WTC11 (cell line): Measurements from ENCODE around the gene SLC2A1. TPM values are rescaled to one million over a fixed set of nuclear protein-coding genes. Genes with fewer than 3 reads are reported as not detected.
A peak's percentile ranks its signal among the peaks of the same experiment; 100 is the strongest.

Experiments used
- ATAC-seq: fragments of 200-7000 bp; cut with Tn5 transposase; 2 replicates; pipeline ENCODE4 v1.10.0; 2021; ENCODE audit warnings: mild to moderate bottlenecking, moderate library complexity
- CTCF ChIA-PET: fragments of 300-600 bp; sonication (Branson Sonifier 250); formaldehyde crosslinking; loops from one replicate; lab custom pipeline; 2021; ENCODE audit warnings: antibody characterized with exemption; lab: Charles Lee
- POLR2A ChIA-PET: fragments of 350-600 bp; sonication (Branson Sonifier 250); formaldehyde crosslinking; loops from one replicate; lab custom pipeline; 2021; ENCODE audit warnings: antibody characterized with exemption; lab: Charles Lee
- DNase-seq: peaks from one replicate; pipeline ENCODE4 v3.0.0; 2021; ENCODE audit warnings: low spot score
- H3K27ac Mint-ChIP-seq: 2 replicates; pipeline ENCODE4 v1.8.0; 2021; ENCODE audit warnings: mixed read lengths
- H3K27me3 Mint-ChIP-seq: 2 replicates; pipeline ENCODE4 v1.8.0; 2021; ENCODE audit warnings: low read depth, mild to moderate bottlenecking, moderate library complexity, mixed read lengths
- H3K36me3 Mint-ChIP-seq: 2 replicates; pipeline ENCODE4 v1.8.0; 2021; ENCODE audit warnings: mixed read lengths
- H3K4me1 Mint-ChIP-seq: 2 replicates; pipeline ENCODE4 v1.8.0; 2022; ENCODE audit warnings: mixed read lengths
- H3K4me3 Mint-ChIP-seq: 2 replicates; pipeline ENCODE4 v1.8.0; 2021; ENCODE audit warnings: mild to moderate bottlenecking, moderate library complexity, mixed read lengths
- H3K9me3 Mint-ChIP-seq: 2 replicates; pipeline ENCODE4 v1.8.0; 2021; ENCODE audit warnings: mixed read lengths
- ATF3 ChIP-seq: sonication (generic); formaldehyde crosslinking; conservative IDR thresholded peaks from 2 replicates; pipeline ENCODE4 v1.8.1; 2022; ENCODE audit warnings: mild to moderate bottlenecking, missing genetic modification reagents
- ATF6 ChIP-seq: sonication (generic); formaldehyde crosslinking; IDR thresholded peaks from 2 replicates; pipeline ENCODE4 v1.8.1; 2023; ENCODE audit warnings: mild to moderate bottlenecking, missing genetic modification reagents
- FOXP1 ChIP-seq: sonication (generic); formaldehyde crosslinking; IDR thresholded peaks from 2 replicates; pipeline ENCODE4 v1.8.0; 2022; ENCODE audit warnings: missing genetic modification reagents, mild to moderate bottlenecking, moderate library complexity, borderline replicate concordance
- JUN ChIP-seq: sonication (generic); formaldehyde crosslinking; IDR thresholded peaks from 2 replicates; pipeline ENCODE4 v1.8.0; 2023; ENCODE audit warnings: mild to moderate bottlenecking, missing genetic modification reagents
- KAT7 ChIP-seq: sonication (generic); formaldehyde crosslinking; IDR thresholded peaks from 2 replicates; pipeline ENCODE4 v1.8.1; 2023; ENCODE audit warnings: missing genetic modification reagents, mild to moderate bottlenecking, borderline replicate concordance
- MAX ChIP-seq: sonication (generic); formaldehyde crosslinking; IDR thresholded peaks from 2 replicates; pipeline ENCODE4 v1.8.0; 2022; ENCODE audit warnings: mild to moderate bottlenecking, missing genetic modification reagents
- MYBL2 ChIP-seq: sonication (generic); formaldehyde crosslinking; IDR thresholded peaks from 2 replicates; pipeline ENCODE4 v1.8.1; 2023; ENCODE audit warnings: mild to moderate bottlenecking, moderate library complexity, missing genetic modification reagents
- NR2C2 ChIP-seq: sonication (generic); formaldehyde crosslinking; IDR thresholded peaks from 2 replicates; pipeline ENCODE4 v1.8.0; 2022; ENCODE audit warnings: mild to moderate bottlenecking, missing genetic modification reagents
- SMAD4 ChIP-seq: sonication (generic); formaldehyde crosslinking; IDR thresholded peaks from 2 replicates; pipeline ENCODE4 v1.8.0; 2022; ENCODE audit warnings: mild to moderate bottlenecking, missing genetic modification reagents
- TEAD4 ChIP-seq: sonication (generic); formaldehyde crosslinking; IDR thresholded peaks from 2 replicates; pipeline ENCODE4 v1.8.0; 2022; ENCODE audit warnings: mild to moderate bottlenecking, missing genetic modification reagents
- ZMAT4 ChIP-seq: fragments of 250-450 bp; sonication (Bioruptor Pico); IDR thresholded peaks from 2 replicates; pipeline ENCODE4 v1.9.0; 2021; ENCODE audit warnings: mild to moderate bottlenecking
- ZNF138 ChIP-seq: sonication (generic); formaldehyde crosslinking; conservative IDR thresholded peaks from 2 replicates; pipeline ENCODE4 v1.8.1; 2022; ENCODE audit warnings: mild to moderate bottlenecking, moderate library complexity, missing genetic modification reagents
- ZNF396 ChIP-seq: fragments of 250-450 bp; sonication (Bioruptor Pico); IDR thresholded peaks from 2 replicates; pipeline ENCODE4 v1.8.0; 2021; ENCODE audit warnings: mild to moderate bottlenecking, moderate library complexity, borderline replicate concordance
- ZNF423 ChIP-seq: fragments of 250-450 bp; sonication (Bioruptor Pico); IDR thresholded peaks from 2 replicates; pipeline ENCODE4 v2.1.2; 2022; ENCODE audit warnings: mild to moderate bottlenecking, moderate library complexity
- total RNA-seq: library from RNA; stranded (reverse); gene quantifications from 3 replicates; pipeline ENCODE4 v1.2.3, GENCODE V29; 2021
- TF ChIP-seq, protein P1 (sequence below): sonication (generic); formaldehyde crosslinking; IDR thresholded peaks from 2 replicates; pipeline ENCODE4 v1.8.1; 2022; ENCODE audit warnings: low read depth, missing genetic modification reagents, borderline replicate concordance
- TF ChIP-seq, protein P2 (sequence below): sonication (generic); formaldehyde crosslinking; IDR thresholded peaks from 2 replicates; pipeline ENCODE4 v1.8.1; 2023; ENCODE audit warnings: mild to moderate bottlenecking, missing genetic modification reagents, moderate library complexity

Gene SLC2A1
- total RNA-seq, 1 experiment from 2014 or later: 215 TPM

GRCh38 chr1:42957880-42958487 is 684 bp downstream of the SLC2A1 start:
- POLR2A ChIA-PET: interaction anchor here (0.6 to 2.4 kb wide), 4 partner anchors 48 to 191 kb away, joined by 3 to 13 read pairs (median 6); partner anchors contain the start of genes C1orf50 and P3H1
- peak; percentile 48 for DNase-seq
- no peaks in the 10 kb centered on the region for H3K9me3 Mint-ChIP-seq
- no peak overlapping the region for H3K27ac Mint-ChIP-seq
- ATAC-seq: peak; percentile 8
- peaks cover 41% of the 10 kb centered on the region for H3K36me3 Mint-ChIP-seq
- H3K27me3 Mint-ChIP-seq: no peaks in the 10 kb centered on the region; the same call in 1 of the 2 replicates
- CTCF ChIA-PET: no interaction called here
- H3K4me3 Mint-ChIP-seq: peak overlapping the region; percentile 99
- no peak for TF ChIP-seq ATF6 (CRISPR knock-in tag)
- TF ChIP-seq TEAD4 (CRISPR knock-in tag): 0 out of 2 replicates have a peak, but pooled peaks have one; percentile 23
- no peak for TF ChIP-seq ATF3 (CRISPR knock-in tag)
- no peak for TF ChIP-seq ZMAT4 (CRISPR knock-in tag)
- TF ChIP-seq, protein P1, sequence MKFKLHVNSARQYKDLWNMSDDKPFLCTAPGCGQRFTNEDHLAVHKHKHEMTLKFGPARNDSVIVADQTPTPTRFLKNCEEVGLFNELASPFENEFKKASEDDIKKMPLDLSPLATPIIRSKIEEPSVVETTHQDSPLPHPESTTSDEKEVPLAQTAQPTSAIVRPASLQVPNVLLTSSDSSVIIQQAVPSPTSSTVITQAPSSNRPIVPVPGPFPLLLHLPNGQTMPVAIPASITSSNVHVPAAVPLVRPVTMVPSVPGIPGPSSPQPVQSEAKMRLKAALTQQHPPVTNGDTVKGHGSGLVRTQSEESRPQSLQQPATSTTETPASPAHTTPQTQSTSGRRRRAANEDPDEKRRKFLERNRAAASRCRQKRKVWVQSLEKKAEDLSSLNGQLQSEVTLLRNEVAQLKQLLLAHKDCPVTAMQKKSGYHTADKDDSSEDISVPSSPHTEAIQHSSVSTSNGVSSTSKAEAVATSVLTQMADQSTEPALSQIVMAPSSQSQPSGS (CRISPR knock-in tag): no peak
- peak; percentile 29; the same call in 1 of the 2 replicates for TF ChIP-seq MAX
- no peak for TF ChIP-seq ZNF138
- no peak for TF ChIP-seq MYBL2 (CRISPR knock-in tag)
- 0 out of 2 replicates have a peak, but pooled peaks have one; percentile 6 for TF ChIP-seq JUN (CRISPR knock-in tag)
- peak; percentile 46; the same call in 1 of the 2 replicates for TF ChIP-seq FOXP1 (CRISPR knock-in tag)
- TF ChIP-seq, protein P2, sequence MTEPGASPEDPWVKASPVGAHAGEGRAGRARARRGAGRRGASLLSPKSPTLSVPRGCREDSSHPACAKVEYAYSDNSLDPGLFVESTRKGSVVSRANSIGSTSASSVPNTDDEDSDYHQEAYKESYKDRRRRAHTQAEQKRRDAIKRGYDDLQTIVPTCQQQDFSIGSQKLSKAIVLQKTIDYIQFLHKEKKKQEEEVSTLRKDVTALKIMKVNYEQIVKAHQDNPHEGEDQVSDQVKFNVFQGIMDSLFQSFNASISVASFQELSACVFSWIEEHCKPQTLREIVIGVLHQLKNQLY (CRISPR knock-in tag): no peak
- peaks cover 68% of the 10 kb centered on the region for H3K4me1 Mint-ChIP-seq

DNA sequence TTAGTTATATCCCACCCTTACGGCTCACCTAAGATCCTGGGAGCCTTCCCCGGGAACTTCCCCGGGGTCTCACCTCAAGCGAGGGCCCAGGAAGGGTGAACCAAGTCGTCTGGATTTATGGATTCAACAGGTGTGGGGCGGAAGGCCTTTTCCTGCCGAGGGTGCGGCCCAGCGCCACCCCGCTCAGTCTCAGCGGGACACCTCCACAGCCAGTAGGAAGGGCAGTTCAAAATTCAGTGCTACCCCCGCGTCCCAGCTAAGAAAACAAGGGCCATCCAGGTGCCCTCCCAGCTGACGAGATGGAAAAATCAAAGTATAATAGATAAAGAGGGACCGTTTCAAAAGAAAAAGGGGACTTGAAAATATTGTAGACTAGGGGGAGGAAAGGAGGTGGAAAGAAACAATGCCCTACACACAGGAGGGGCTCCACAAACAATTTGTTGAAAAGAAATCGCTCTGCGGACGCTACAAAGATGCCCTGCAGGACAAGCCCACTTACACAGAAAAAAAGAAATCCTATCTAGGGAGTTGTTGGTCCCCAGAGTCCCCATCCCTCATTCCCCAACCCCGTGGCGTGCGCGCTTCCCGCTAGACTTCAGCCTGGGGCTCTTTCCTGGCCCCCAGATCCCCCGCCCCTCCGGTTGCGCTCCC is 1.3 kb downstream of the SLC2A1 start:
- peak overlapping the region; percentile 84 for H3K27ac Mint-ChIP-seq
- ATAC-seq: no peak
- peaks cover 45% of the 10 kb centered on the region for H3K36me3 Mint-ChIP-seq
- ChIA-PET CTCF (interaction anchor here (0.8 to 5.1 kb wide), 3 partner anchors 9 to 116 kb away, joined by 3 to 30 read pairs (median 3); no protein-coding TSS in a partner anchor), POLR2A (interaction anchor here (0.6 to 1.7 kb wide), 7 partner anchors 10 to 190 kb away, joined by 3 to 9 read pairs (median 4); partner anchors contain the start of genes C1orf50 and P3H1)
- no peaks in the 10 kb centered on the region for H3K9me3 Mint-ChIP-seq
- TF ChIP-seq ZNF396 (CRISPR knock-in tag): no peak
- TF ChIP-seq ZNF423 (CRISPR knock-in tag): 0 out of 2 replicates have a peak, but pooled peaks have one; percentile 34
- no peak for TF ChIP-seq SMAD4 (CRISPR knock-in tag)
- H3K27me3 Mint-ChIP-seq: no peaks in the 10 kb centered on the region; the same call in 1 of the 2 replicates
- H3K4me3 Mint-ChIP-seq: peak overlapping the region; percentile 99
- DNase-seq: no peak
- H3K4me1 Mint-ChIP-seq: peaks cover 68% of the 10 kb centered on the region

DNA sequence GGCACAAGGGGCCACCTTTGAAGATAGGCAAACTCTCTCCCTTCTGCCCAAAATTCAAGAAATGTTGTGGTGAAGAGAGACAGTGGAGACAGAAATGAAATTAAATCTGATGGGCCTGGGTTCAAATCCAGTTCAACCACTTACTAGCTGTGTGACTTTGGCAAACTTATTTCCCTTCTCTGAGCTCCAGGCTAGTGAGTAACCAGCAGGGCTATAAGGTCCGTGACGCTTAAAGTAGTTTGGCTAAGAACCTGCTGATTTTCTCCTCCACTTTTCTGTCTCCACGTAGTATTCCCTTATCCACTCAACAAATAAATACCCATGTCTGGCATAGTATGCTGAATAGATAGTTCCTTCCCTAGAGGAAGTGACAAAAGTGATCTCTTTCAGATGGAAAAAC is 1.9 kb downstream of the SLC2A1 start:
- H3K27me3 Mint-ChIP-seq: no peaks in the 10 kb centered on the region; the same call in 1 of the 2 replicates
- CTCF ChIA-PET: interaction anchor here (0.6 to 5.1 kb wide), 4 partner anchors 8 to 117 kb away, joined by 3 to 30 read pairs (median 3); no protein-coding TSS in a partner anchor
- H3K36me3 Mint-ChIP-seq: peaks cover 52% of the 10 kb centered on the region
- POLR2A ChIA-PET: interaction anchor here (0.6 to 1.7 kb wide), 7 partner anchors 10 to 117 kb away, joined by 3 to 9 read pairs (median 4); no protein-coding TSS in a partner anchor
- H3K9me3 Mint-ChIP-seq: no peaks in the 10 kb centered on the region
- DNase-seq (no peak), ATAC-seq (no peak)
- H3K4me1 Mint-ChIP-seq: peaks cover 68% of the 10 kb centered on the region
- H3K27ac Mint-ChIP-seq: peak overlapping the region; percentile 84
- TF ChIP-seq NR2C2 (CRISPR knock-in tag) (no peak), ZNF396 (CRISPR knock-in tag) (no peak), JUN (CRISPR knock-in tag) (no peak), KAT7 (CRISPR knock-in tag) (no peak), ZNF423 (CRISPR knock-in tag) (no peak)
- H3K4me3 Mint-ChIP-seq: peak overlapping the region; percentile 99
